Fibroblast of skin of right quadriceps (primary cell): ENCODE results near the gene TNIP1.

Experiments used
- DNase-seq: peaks from one replicate; pipeline ENCODE4 v3.0.0-alpha.2; 2013

Gene TNIP1

DNA sequence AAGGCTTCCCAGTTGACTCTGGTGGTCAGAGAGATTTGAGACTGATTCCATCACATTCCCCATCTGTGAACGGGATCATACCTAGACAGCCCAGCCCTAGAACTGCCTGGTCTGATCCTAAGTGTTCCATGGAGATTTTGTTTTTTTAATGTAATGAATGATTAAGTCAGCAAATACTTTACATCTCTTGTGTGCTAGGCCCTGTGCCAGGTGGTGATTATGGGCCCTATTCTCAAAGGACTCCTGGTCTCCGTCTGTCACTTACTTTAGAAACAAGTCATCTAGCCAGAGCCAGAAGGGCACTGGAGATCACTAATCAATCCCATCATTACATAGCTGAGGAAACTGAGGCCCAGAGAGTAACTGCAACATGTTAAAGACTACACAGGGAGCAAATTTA lies 61.5 kb downstream of the TNIP1 start:
- peak; percentile 16 for DNase-seq

DNA sequence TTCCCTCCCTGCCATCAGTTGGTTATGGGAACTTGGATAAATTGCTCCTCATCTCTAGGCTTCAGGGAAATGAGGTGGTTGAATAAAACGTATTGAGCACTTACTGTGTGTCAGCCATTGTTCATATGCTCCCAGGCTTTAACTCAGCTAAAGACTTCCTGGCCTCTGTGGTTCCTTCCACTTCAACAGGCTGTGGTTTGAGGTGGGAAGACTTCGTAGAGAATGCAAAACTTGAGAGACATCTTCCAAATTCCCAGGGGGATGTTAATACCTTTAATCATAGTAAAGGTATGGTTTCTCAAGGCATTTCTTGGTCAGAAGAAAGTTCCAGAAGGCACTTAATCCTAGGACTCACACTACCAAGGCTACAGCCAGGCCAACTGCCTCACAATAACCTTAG lies 62.0 kb downstream of the TNIP1 start:
- no peak for DNase-seq

DNA sequence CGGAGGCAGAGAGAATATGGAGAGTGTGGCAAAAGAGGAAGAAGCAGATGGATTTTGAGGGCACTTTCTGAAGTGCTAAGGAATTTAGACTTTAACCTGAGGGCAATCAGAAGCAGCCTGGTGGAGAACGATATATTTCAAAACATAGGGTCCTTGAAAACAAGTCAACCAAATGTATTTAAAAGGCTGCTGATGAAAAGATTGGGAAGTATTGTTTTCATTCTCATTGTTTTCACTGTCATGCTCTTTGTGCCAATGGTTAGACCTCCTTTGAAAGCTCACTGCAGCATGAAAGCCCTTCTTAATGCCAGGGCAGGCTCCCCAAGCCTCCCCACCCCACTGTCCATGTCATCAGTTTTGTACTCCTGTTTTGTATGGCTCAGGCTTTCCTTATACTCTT lies 62.9 kb downstream of the TNIP1 start:
- no peak for DNase-seq

DNA sequence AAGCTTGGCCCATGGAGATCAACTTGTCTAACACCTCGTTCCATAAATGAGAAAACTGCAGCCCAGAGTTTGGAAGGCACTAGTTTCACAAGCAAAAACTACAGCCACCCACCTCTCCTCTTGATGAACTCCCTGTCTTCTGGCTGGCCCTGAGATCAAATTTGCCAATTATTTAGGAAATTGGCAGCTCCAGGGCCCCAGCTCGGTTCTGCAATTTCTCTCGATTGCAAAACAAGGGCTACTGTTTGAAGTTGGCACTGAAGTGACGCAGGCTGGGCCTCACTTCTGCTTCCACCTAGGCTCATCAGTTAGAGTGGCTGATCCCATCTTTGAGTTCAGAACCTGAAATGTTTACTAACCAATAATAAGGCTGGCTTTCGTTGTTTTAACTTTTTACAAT lies 64.1 kb downstream of the TNIP1 start:
- DNase-seq = no peak

DNA sequence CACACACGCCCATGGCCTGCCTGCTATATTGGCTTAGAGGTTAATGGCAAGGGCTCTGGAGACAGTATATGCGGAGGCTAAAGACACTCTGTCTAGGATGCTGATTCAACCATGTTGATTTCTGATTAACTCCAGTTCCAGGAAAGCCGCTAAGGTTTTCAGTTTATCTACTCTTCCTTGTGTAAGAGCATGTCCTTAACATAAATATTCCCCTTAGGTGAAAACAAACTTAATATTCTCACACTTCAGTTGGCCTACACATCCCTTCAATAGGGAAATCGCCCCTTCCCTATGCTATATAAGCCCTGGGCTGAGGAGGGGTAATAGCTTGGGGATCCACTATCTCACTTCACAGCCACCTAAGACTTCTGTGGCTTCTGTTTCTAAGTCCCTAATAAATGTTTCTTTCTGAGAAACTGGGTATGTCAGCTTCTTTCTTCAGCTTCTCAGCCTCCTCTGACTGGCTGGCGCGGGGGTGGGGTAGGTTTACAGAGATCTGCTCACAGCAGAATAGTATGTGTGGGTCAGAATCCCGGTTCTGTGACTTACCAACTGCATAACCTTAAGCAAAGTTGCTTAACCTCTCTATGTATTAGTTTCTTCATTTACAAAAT lies 64.8 kb downstream of the TNIP1 start:
- DNase-seq = no peak

DNA sequence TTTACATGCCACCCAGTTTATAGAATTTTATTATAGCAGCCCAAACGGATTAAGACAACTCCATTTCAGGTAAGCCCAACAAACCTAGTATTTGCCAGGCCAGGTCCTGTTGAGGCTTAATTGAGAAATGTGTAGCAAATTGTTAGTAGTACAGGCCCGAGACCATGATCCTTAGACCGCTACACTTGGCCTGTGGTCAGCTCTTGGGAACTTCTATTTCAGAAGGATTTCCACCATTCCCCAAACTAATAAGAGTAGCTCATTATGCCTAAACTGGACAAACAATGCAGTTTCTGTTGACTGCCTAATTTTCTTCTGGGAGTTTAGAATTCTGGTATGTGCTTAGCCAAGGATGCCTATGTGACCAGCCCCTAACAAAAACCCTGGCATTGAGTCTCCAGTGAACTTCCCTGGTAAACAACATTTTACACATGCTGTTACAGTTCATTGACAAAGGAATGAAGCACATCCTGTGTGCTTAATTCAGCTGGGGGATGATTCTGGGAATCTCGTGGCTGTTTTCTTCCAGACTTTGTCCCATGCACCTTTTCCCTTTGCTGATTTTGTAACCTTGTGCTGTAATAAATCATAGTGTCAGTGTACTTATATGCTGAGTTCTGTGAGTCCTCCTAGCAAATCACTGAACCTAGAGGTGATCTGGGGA lies 66.0 kb downstream of the TNIP1 start:
- DNase-seq = no peak

DNA sequence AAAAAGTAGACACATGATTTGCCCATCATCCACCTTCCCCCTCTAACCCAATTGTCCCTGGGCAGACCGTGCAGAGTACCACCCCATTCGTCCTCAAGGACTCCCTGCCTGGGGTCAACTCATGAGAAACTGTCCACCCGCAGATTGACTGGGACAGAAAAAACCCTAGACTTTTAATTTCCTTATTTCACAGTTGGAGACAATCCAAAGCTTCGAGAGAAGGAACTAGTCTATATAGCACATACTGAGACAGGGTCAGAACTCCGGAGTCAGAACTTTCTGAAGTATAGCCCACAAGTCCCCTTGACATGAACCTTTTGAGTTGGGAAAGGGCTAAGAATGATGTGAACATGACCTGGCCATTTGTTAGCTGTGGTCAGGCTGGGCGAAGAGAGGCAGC lies 68.0 kb downstream of the TNIP1 start:
- DNase-seq = no peak

DNA sequence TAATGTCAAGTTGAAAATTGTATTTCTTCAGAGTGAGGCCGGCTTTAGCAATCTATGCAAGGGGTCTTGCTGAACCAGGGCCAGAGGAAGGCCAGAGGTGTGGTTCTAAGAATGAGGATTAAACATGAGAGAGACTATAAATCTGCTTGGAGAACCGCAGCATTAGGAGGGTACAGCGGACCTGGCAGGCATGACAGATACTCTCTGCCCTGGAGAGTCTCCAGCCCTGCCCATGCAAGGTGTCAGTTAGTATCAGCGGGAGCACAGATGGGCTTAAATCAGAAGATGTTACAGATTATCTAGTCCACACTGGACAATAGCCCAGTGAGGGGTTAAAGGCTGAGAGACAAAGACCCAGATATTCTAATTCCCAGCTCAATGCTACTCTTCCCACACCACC lies 71.9 kb downstream of the TNIP1 start:
- DNase-seq = no peak

DNA sequence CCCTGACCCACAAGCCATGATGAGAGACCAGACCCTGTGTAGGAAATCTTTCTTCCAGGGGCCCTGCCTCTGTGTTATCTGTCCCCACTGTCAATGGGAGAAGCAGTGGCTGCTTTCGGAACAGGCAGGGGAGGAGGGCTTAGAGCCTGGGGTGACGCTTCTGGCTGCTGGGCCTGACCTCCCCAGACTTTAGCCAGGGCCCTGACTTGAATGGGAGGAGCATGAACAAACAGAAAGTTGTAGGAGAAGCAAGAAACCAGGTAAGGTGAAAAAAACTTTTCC lies 72.7 kb downstream of the TNIP1 start:
- no peak for DNase-seq

DNA sequence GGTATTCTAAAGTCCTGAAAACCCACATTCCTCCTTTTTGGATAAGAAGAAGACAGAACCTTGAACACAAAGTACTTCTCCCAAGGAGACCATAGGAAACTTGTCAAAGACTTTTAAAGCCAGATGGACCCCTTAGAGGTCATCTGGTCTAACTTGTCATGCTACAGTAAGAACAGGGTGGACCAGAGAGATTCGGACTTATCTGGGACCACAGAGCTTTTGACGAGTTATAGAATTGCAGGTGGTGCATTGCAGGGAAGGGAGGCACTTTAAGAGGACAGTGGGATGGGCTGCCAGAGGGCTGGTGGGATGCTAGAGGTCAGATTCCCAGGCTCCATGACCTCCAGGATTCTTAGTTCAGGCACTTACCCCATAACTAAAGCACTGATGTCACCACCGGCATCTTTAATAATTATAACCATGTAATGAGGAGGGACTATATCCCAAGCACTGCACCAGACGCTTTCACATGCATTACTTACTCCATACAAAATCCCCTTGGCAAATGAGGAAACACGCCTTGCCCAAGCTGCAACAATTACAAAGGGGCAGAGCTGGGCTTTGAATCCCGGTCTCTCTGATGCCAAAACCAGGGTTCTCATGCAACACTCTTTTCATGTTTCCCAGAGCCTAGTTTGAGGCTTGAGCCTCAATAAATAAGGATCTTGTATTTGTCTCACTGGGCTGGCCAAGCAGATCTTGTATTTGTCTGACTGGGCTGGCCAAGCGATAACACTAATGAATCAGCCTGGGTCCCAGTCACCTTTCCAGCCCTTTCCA lies 73.2 kb downstream of the TNIP1 start:
- DNase-seq = no peak

DNA sequence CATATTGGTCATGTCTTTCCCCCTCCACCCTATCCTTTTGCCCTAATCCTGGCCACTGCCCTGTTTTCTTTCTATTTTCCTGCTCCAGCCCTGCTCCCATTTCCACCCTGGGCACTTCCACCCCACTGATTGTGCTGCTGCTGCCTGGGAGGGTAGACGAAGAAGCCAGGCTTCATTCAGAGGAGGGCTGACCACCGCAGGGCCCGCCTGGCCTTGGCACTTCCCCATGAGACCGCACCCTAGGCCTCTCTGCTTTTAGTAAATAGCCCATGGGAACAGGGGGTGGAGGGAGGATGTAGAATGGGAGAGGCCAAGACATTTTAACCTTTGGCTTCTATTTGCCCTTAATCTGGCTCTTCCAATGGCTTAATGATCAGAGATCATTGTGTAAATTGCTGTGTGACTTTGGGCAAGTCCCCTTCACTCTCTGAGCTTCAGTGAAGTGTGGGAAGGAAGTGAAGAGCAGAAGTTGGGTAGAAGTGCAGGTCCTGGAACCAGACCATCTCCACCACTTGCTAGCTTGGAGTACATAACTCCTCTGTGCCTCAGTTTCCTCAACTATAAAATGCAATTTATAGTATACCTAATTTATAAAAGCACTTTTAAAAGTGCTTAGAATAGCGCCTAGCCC lies 74.0 kb downstream of the TNIP1 start:
- DNase-seq = no peak

DNA sequence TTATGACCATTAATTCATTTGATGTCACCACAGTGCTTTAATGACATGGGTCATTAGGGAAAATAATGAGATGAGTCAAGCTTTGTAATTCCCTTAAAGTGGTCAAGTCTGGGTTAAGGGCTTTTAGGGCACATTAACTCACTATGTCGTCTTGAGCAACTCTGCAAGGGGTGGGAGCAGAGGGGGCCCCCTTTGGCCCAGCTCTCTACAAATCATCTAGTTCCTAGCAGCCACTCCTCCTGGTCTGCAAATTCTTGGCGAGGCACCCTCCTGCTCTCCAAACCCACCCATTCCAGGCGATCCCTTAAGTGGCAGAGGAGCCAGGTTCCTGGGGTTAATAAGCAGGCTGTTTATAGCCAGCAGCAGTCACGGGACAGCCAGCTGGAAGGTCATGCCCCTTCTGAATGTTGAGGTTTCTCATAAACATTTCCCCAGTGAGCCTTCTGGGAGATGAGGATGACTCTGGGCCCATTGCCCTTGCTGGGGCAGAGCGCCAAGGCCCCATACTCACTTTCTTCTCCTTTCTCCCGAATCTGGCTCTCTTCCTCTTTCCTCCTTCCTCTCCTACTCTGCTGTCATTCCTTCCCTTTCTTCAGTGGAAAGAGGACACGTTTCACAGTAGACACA lies 74.8 kb downstream of the TNIP1 start:
- peak; percentile 15 for DNase-seq

DNA sequence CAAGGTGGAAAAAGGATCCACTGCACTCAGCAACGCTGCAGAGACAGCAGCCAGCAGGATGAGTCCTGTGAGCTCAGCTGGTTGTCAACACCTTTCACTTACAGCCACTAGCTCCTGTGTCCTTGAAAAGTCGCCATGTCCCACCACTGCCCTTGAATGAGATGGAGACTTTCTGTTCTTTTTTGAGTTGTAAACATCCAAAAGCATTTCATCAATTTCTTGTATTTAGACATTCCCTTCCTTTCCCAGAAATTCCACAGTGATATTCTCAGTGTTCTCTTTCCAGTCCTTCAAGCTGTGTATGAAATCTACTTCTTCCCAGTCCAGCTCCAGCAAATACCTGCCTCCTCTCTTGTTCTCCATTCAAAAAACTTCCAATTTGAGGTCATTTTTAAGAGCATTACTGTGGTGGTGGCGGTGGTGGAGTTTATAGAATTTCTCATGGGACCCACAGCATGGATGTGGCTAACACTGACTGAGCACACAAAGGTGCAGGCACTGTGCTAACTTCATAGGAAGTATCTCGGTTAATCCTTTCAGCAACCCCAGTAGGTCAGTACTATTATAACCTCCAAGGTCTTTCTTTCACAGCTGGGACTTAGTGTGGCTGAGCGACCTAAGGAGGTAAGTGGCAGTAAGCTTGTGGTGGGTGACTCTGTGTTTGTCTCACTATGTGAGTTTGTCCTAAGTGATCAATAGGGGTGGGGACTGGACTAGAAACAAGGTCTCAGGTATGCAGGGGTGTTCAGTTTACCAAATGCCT lies 75.5 kb downstream of the TNIP1 start:
- no peak for DNase-seq

DNA sequence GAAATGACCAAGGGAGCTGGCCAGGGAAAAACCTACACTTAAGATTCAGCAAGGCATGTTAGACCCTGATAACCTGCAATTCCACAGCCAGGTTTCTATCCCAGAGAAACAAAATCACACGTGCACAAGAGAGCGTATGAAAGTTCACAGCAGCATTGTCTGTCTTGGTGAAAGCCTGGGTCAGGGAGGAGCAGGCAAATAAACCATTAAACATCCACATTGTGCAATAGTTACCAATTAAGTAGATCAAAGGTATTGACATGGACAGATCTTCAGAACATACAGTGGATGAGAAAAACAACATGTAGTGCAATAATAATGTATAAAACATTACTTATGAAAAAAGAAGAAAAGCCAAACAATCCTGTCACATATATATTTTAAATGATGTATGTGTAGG lies 76.3 kb downstream of the TNIP1 start:
- no peak for DNase-seq

DNA sequence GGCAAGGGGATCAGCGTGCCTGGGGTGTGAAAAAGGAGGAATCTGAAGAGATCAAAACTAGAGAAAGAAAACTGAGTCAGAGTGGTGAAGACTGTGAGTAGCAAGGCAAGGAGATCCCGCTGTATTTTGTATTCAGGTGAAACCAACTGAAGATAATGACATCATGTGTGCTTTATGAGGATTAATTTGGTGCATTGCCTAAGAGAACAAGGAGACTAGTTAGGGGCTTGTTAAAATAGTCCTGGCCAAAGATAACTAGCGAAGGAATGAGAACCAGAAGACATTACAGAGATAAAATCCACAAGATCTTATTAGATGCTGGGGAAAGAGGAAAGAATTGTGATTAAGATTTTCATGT lies 77.4 kb downstream of the TNIP1 start:
- DNase-seq = no peak

DNA sequence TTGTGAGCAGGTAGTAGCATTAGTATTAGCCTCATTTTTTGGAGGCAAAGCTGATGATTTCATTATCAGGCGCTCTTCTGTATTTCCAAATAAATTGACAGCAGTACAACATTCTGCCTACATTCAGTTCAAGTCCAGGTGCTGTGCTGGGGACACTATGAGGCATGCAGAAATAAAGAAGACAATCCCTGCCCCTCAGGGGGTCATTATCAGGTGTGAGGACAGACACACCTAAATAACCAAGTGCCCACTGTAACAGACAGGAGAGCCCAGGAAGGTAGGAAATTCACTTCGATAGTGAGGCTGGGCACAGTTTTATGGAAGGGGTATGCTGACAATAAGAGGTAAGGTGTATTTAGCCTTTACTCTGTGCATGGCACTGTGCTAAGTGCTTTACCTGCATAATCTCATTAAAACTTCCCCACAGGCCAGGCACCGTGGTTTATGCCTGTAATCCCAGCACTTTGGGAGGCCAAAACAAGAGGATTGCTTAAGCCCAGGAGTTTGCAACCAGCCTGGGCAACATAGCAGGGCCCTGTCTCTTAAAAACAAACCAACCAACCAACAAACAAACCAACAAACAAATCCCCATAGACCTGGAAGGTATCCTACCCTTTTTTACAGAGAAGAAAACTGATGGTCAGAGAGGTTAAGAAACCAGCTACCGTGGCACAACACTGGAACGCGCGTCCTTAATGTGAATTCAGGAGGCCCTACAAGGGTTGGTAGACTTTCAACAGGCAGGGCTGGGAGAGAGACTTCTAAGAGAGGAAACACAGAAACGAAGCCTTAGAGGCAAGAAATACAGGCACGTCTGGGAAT lies 77.9 kb downstream of the TNIP1 start:
- no peak for DNase-seq

DNA sequence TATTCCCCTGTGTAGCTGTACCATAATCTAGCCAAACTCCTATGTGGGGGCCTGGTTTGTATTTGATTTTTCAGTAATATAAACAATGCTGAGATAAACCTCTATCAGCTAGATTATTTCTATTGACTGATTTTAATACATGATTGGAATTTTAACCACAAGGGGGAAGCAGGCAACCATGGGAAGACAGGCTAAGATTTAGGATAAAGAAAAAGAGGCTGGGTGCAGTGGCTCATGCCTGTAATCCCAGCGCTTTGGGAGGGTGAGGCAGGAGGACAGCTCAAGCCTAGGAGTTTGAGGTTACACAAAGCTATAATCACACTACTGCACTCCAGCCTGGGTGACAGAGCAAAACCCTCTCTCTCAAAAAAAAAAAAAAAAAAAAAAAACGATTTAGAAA lies 78.6 kb downstream of the TNIP1 start:
- peak; percentile 31 for DNase-seq

DNA sequence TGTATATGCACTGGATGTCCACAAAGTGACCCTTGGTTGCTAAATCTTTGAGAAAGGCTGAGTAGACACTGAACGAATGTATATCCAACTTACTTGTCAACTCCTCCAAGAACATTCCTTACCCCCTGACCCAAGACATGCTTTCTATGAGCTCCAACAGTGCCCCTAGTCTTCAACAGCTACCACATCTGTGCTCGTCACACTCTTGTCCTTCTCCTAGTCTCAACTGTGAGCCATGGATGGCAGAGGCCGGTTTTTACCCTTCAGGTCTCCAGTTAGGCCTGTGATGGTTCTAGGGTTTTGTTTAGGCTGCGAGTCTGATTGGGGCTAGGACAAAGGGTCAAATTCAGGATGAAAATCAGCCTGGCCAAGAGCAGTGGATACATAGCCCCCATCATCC lies 79.4 kb downstream of the TNIP1 start:
- no peak for DNase-seq

DNA sequence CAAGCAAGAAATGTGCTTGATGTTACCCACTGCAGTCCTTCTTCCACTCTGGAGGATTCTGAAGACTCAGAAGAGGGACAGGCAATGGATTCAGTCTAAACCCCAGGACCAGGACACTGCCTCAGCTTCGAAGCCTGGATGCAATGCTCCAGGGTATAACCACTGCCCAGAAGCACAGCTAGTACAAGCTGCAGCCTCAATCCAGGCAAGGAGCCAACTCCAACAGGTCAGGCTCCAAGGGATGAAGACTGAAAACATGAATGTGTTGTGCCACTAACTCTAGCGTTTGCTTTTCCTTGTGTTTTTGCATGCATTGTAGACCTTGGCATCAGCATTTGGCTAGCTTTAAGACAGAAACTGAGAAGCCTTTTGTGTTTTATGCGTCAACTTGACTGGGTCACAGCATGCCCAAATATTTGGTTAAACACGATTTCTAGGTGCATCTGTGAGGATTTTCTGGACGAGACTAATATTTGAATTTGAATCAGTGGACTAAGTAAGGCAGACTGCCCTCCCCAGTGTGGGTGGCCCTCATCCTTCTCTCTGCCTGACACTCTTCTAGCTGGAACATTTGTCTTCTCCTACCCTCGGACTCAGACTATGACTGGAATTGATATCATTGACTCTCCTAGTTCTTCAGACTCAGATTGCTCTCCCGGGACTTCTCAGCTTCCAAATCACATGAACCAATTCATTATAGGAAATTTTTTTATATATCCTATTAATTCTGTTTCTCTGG lies 81.0 kb downstream of the TNIP1 start:
- DNase-seq = no peak

DNA sequence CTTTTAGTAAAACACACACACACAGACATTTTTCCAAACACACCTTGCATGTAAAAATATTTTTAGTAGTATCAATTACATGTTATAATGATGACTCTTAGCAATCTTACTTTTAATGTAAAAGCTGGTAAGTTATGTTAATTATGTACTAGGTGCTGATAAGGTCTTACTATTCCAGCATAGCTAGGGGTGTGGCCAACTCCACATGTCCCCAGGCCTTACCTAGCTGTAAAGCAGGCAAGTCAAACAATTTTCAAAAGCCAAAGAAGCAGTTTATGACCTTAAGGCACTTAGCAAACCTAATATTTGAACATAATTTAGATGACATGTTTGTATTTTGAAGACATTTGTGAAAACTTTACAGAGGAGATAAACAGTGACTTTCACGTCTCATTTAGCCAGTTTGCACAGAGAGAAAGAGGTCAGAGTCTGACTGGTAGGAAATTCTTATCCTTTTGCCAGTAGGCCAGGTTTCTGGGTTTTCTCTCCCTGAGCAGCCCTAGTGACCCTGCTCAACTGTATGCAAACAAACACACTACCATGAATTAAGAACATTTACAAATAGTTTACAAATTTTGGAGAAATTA lies 86.9 kb downstream of the TNIP1 start:
- no peak for DNase-seq

DNA sequence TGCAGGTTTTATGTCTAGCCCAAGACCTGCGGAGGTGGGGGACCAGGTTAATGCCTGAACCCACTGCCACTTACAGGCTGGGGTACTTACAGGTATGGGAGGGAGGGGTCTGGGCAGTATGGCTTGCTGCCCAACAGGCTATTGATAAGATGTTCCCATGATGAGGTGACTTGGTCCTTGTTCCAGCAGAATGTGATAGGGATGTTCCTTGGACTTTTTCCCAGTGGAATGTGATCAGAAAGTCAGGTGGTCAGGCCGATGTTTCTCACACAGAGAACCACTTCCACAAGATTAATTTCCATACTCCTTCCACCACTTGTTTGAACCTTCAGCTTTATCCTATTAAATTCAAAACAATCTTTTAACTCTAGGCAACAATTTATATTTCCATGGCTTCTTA lies 87.4 kb downstream of the TNIP1 start:
- no peak for DNase-seq
